Rectal smooth muscle tissue (tissue), 1 donor: Measurements from ENCODE around the gene NUMB.

Source experiments
- H3K27ac ChIP-seq: one replicate; pipeline ENCODE4 v1.7.0; 2013; ENCODE audit warnings: low read depth, low read length, inconsistent platforms
- H3K27me3 ChIP-seq: one replicate; pipeline ENCODE4 v1.7.0; 2013; ENCODE audit warnings: low read length; ENCODE audit not compliant: control insufficient read depth, insufficient read depth
- H3K36me3 ChIP-seq: one replicate; pipeline ENCODE4 v1.7.0; 2013; ENCODE audit warnings: low read length; ENCODE audit not compliant: control insufficient read depth, insufficient read depth
- H3K4me1 ChIP-seq: one replicate; pipeline ENCODE4 v1.7.0; 2013; ENCODE audit warnings: low read length; ENCODE audit not compliant: control insufficient read depth, insufficient read depth
- H3K4me3 ChIP-seq: one replicate; pipeline ENCODE4 v1.7.0; 2013; ENCODE audit warnings: low read length
- H3K9ac ChIP-seq: one replicate; pipeline ENCODE4 v1.7.0; 2013; ENCODE audit warnings: low read length

NUMB gene

GRCh38 chr14:73248108-73248868 lies 210.1 kb downstream of the NUMB start:
- H3K27ac ChIP-seq: no peak overlapping the region
- no peaks in the 10 kb centered on the region for H3K4me1 ChIP-seq
- no peaks in the 10 kb centered on the region for H3K36me3 ChIP-seq

GRCh38 chr14:73246387-73247150 lies 211.8 kb downstream of the NUMB start:
- no peaks in the 10 kb centered on the region for H3K27me3 ChIP-seq
- H3K4me1 ChIP-seq: peaks cover 3% of the 10 kb centered on the region
- no peak overlapping the region for H3K4me3 ChIP-seq
- no peaks in the 10 kb centered on the region for H3K36me3 ChIP-seq
- no peak overlapping the region for H3K27ac ChIP-seq
- no peak overlapping the region for H3K9ac ChIP-seq

More at GRCh38 chr14:73248108-73248868, 210.1 kb downstream of the NUMB start:
- H3K4me3 ChIP-seq: no peak overlapping the region
- H3K27me3 ChIP-seq: no peaks in the 10 kb centered on the region
- H3K9ac ChIP-seq: no peak overlapping the region

- Histone ChIP-seq H3K9ac (no peak overlapping the region), H3K4me3 (peak overlapping the region; percentile 44), H3K4me1 (peaks cover 3% of the 10 kb centered on the region), H3K36me3 (no peaks in the 10 kb centered on the region), H3K27me3 (no peaks in the 10 kb centered on the region), H3K27ac (no peak overlapping the region)
These were observed 212.6 kb downstream of the NUMB start for GRCh38 chr14:73245480-73246325.

- Histone ChIP-seq H3K4me1 (peaks cover 3% of the 10 kb centered on the region), H3K27ac (no peak overlapping the region), H3K4me3 (no peak overlapping the region), H3K27me3 (no peaks in the 10 kb centered on the region), H3K36me3 (no peaks in the 10 kb centered on the region), H3K9ac (no peak overlapping the region)
These were observed 213.6 kb downstream of the NUMB start for GRCh38 chr14:73244541-73245290.

GRCh38 chr14:73243748-73244147 lies 214.6 kb downstream of the NUMB start:
- Histone ChIP-seq H3K4me1 (peaks cover 8% of the 10 kb centered on the region), H3K27me3 (peaks cover 4% of the 10 kb centered on the region)

GRCh38 chr14:73243341-73243740 lies 215.0 kb downstream of the NUMB start:
- H3K27ac ChIP-seq: no peak overlapping the region
- peaks cover 11% of the 10 kb centered on the region for H3K4me1 ChIP-seq
- H3K9ac ChIP-seq: no peak overlapping the region
- no peak overlapping the region for H3K4me3 ChIP-seq
- no peaks in the 10 kb centered on the region for H3K36me3 ChIP-seq
- H3K27me3 ChIP-seq: peaks cover 7% of the 10 kb centered on the region

More at GRCh38 chr14:73243748-73244147, 214.6 kb downstream of the NUMB start:
- Histone ChIP-seq H3K36me3 (no peaks in the 10 kb centered on the region), H3K9ac (no peak overlapping the region), H3K4me3 (no peak overlapping the region), H3K27ac (no peak overlapping the region)

DNA sequence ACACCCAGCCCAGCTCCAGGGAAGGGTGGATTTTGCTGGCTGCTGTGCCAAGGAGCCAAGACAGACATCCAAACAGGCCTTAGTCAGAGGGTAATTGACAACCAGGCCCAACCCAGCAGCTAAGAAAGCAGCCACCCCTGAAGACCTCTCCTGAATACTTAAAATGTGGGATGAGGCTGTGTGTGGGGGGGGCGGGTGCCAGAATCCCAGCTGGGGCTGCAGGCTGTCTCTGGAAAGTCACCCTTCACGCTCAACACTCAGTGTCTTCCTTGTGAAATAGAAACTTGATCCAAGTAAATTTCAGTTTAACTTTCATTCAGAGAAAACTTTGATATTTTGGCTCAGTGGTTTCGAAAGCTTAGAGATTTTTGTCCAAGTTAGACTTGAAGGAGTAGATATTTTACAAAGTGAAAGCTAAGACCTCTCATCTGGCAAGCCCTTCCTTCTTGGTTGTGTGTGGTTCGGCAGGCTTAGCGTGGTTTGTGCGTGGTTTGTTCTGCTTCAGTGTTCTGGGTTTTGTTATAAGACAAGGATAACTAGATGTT lies 215.9 kb downstream of the NUMB start:
- Histone ChIP-seq H3K27me3 (peaks cover 7% of the 10 kb centered on the region), H3K9ac (no peak overlapping the region), H3K4me3 (no peak overlapping the region), H3K27ac (peak overlapping the region; percentile 76), H3K4me1 (peaks cover 11% of the 10 kb centered on the region), H3K36me3 (no peaks in the 10 kb centered on the region)

DNA sequence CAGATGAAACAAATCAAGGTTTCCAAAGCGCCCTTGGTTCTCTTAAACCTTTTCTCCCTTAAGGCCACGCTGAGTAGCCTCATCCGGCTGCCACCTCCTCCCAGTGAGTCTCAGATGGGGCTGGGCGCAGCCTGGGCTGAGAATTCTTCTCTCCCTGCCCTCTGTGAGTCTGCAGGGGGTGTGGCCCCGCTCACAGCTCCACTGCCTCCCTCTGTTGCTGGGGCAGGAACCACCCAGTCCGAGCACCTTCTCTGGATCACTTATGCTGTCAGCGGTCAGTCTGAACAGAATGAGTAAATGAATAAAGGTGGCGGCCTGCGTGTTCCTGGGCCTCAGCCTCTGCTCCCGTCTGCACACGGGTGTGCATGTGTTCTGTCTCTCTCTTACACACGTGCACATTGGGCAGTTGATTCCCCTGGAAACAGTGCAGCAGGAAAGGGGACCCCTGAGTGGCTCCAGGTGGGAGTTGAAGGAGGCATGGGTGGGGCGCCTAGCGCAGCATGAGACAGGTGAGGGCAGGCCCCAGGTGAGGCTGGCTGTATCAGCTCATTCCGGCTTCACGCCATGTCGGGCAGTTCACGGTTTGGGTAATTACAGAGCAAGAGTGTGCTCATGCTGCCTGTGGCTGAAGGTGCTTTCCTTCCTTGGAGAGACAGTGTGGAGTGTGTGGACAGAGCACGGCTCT lies 216.7 kb downstream of the NUMB start:
- Histone ChIP-seq H3K9ac (no peak overlapping the region), H3K4me3 (no peak overlapping the region), H3K27ac (peak overlapping the region; percentile 76), H3K36me3 (no peaks in the 10 kb centered on the region), H3K27me3 (peaks cover 7% of the 10 kb centered on the region), H3K4me1 (peaks cover 11% of the 10 kb centered on the region)

GRCh38 chr14:73240816-73241480 lies 217.4 kb downstream of the NUMB start:
- Histone ChIP-seq H3K27me3 (peaks cover 7% of the 10 kb centered on the region), H3K9ac (no peak overlapping the region), H3K27ac (no peak overlapping the region), H3K4me1 (peaks cover 11% of the 10 kb centered on the region), H3K4me3 (no peak overlapping the region), H3K36me3 (no peaks in the 10 kb centered on the region)

- peak overlapping the region; percentile 62 for H3K27ac ChIP-seq
- H3K9ac ChIP-seq: no peak overlapping the region
- H3K27me3 ChIP-seq: peaks cover 7% of the 10 kb centered on the region
- peak overlapping the region; percentile 36 for H3K4me3 ChIP-seq
- H3K4me1 ChIP-seq: peaks cover 11% of the 10 kb centered on the region
- H3K36me3 ChIP-seq: no peaks in the 10 kb centered on the region
These were observed 218.7 kb downstream of the NUMB start for GRCh38 chr14:73239393-73240241.
